Measurements from ENCODE around the gene TMCC1. TPM values are rescaled to one million over a fixed set of nuclear protein-coding genes. Genes with fewer than 3 reads are reported as not detected.

Gene TMCC1
- total RNA-seq, 1 donor from 2014 or later = 18.0 TPM

GRCh38 chr3:129747136-129747535 lies 146.4 kb downstream of the TMCC1 start:
- intact Hi-C loops (cut with micrococcal nuclease) = no loop called here
- Mint-ChIP-seq H3K4me1 (ENCODE audit: low read depth) (peaks cover 10% of the 10 kb centered on the region), H3K4me3 (ENCODE audit: low read depth) (no peak overlapping the region), H3K36me3 (ENCODE audit: low read depth) (peaks cover 1% of the 10 kb centered on the region), H3K27me3 (ENCODE audit: low read depth) (peaks cover 2% of the 10 kb centered on the region), H3K27ac (no peak overlapping the region), H3K9me3 (peaks cover 2% of the 10 kb centered on the region)
- DNase-seq (ENCODE audit: low spot score) = no peak

DNA sequence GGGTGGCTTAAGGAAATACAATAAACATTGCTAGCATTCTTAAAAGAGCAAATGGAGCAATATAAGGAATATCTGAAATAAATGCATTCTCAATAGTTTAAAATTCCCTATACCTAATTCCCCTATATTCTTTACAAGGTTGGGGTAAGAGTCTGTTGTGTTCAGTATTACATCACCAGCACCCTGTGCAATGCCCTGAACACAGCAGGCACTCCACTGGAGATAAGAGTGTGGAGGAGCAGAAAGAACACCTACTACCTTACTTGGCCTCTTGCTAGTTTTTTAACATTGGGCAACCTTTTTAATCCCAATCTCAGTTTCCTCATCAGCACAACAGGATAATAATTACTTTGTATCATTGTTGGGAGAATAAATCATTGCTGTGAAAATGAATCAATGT lies 146.9 kb downstream of the TMCC1 start:
- Mint-ChIP-seq H3K27ac (no peak overlapping the region), H3K9me3 (no peaks in the 10 kb centered on the region), H3K4me3 (ENCODE audit: low read depth) (no peak overlapping the region), H3K4me1 (ENCODE audit: low read depth) (peaks cover 15% of the 10 kb centered on the region), H3K27me3 (ENCODE audit: low read depth) (peaks cover 2% of the 10 kb centered on the region), H3K36me3 (ENCODE audit: low read depth) (no peaks in the 10 kb centered on the region)
- intact Hi-C loops (cut with micrococcal nuclease) = no loop called here
- DNase-seq (ENCODE audit: low spot score) = no peak

- Mint-ChIP-seq H3K36me3 (ENCODE audit: low read depth) (no peaks in the 10 kb centered on the region), H3K4me1 (ENCODE audit: low read depth) (peaks cover 17% of the 10 kb centered on the region), H3K27ac (no peak overlapping the region), H3K4me3 (ENCODE audit: low read depth) (no peak overlapping the region), H3K27me3 (ENCODE audit: low read depth) (peaks cover 2% of the 10 kb centered on the region), H3K9me3 (no peaks in the 10 kb centered on the region)
- DNase-seq (ENCODE audit: low spot score) = no peak
- intact Hi-C loops (cut with micrococcal nuclease) = no loop called here
Observed at GRCh38 chr3:129745253-129745652, 148.3 kb downstream of the TMCC1 start.

DNA sequence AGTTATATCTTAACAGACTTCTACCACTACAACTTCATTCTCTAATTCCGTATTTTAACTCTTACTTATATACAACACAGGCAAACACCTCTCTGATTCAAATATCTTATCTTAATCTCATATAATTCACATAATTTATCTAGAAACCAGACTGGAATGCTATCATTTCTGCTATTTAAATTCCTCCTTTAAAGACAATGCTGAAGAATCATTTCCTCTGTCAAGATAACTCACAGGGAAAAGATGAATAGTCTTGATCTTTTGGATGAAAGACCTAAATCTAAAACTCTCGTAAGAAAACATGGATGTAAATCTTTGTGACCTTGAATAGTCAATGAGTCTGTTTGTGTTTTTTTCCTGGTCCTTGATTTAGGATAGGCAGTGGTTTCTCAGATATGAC lies 151.7 kb downstream of the TMCC1 start:
- Mint-ChIP-seq H3K36me3 (ENCODE audit: low read depth) (no peaks in the 10 kb centered on the region), H3K4me3 (ENCODE audit: low read depth) (no peak overlapping the region), H3K27ac (no peak overlapping the region), H3K9me3 (no peaks in the 10 kb centered on the region), H3K4me1 (ENCODE audit: low read depth) (peaks cover 13% of the 10 kb centered on the region), H3K27me3 (ENCODE audit: low read depth) (peaks cover 2% of the 10 kb centered on the region)
- intact Hi-C loops (cut with micrococcal nuclease) = no loop called here
- no peak for DNase-seq (ENCODE audit: low spot score)

DNA sequence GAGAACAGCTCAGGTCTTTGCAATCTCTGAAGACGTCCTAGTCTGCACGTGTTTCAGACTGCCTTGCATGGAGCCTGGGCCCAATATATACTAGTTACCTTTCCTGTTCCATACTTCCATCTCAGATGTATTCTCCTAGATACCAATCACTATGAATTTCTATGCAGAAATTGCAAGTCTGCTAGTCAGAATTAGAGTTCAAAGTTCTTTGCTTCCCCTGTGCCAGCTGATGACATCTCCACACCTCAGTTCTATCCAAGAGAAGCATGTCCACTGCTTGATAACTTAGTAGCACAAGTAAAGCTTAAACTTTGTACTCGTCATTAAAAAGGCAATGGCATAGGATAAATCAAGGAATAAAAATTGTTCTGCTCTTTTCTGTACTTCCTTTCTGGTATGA lies 153.4 kb downstream of the TMCC1 start:
- peaks cover 2% of the 10 kb centered on the region for H3K27me3 Mint-ChIP-seq (ENCODE audit: low read depth)

GRCh38 chr3:129739634-129740033 lies 153.9 kb downstream of the TMCC1 start:
- DNase-seq (ENCODE audit: low spot score) = no peak
- no peaks in the 10 kb centered on the region for H3K36me3 Mint-ChIP-seq (ENCODE audit: low read depth)
- no peaks in the 10 kb centered on the region for H3K9me3 Mint-ChIP-seq
- H3K27ac Mint-ChIP-seq = no peak overlapping the region
- intact Hi-C loops (cut with micrococcal nuclease) = no loop called here
- no peak overlapping the region for H3K4me3 Mint-ChIP-seq (ENCODE audit: low read depth)
- peaks cover 2% of the 10 kb centered on the region for H3K27me3 Mint-ChIP-seq (ENCODE audit: low read depth)
- peaks cover 13% of the 10 kb centered on the region for H3K4me1 Mint-ChIP-seq (ENCODE audit: low read depth)

More for the DNA sequence above, 153.4 kb downstream of the TMCC1 start:
- H3K9me3 Mint-ChIP-seq = no peaks in the 10 kb centered on the region
- no peak overlapping the region for H3K27ac Mint-ChIP-seq
- no peaks in the 10 kb centered on the region for H3K36me3 Mint-ChIP-seq (ENCODE audit: low read depth)
- no peak for DNase-seq (ENCODE audit: low spot score)
- intact Hi-C loops (cut with micrococcal nuclease) = no loop called here
- no peak overlapping the region for H3K4me3 Mint-ChIP-seq (ENCODE audit: low read depth)
- peaks cover 13% of the 10 kb centered on the region for H3K4me1 Mint-ChIP-seq (ENCODE audit: low read depth)

- Mint-ChIP-seq H3K4me3 (ENCODE audit: low read depth) (no peak overlapping the region), H3K27ac (no peak overlapping the region), H3K4me1 (ENCODE audit: low read depth) (peaks cover 14% of the 10 kb centered on the region), H3K9me3 (no peaks in the 10 kb centered on the region), H3K36me3 (ENCODE audit: low read depth) (no peaks in the 10 kb centered on the region), H3K27me3 (ENCODE audit: low read depth) (peaks cover 2% of the 10 kb centered on the region)
- intact Hi-C loops (cut with micrococcal nuclease) = no loop called here
- DNase-seq (ENCODE audit: low spot score) = no peak
Observed at GRCh38 chr3:129738172-129738571, 155.3 kb downstream of the TMCC1 start.

DNA sequence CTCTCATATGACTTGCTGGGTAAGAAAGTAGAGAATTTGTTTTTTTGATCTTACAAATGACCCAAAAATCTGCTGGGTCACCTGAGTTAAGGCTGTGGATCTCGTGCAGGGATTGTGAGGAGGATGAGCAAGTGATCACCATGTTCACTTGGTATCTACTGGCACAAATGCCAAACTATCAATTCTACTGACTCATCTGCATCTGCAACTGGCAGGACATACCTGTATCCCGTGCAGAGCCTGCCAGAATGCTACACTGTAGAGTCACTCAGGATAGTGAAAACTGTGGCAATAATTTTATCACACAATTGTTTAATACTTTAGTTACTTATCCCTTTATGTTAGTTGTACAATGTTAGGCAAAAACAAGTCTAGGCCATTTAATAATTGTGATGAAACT lies 157.4 kb downstream of the TMCC1 start:
- intact Hi-C loops (cut with micrococcal nuclease) = no loop called here
- Mint-ChIP-seq H3K9me3 (no peaks in the 10 kb centered on the region), H3K27ac (no peak overlapping the region), H3K27me3 (ENCODE audit: low read depth) (no peaks in the 10 kb centered on the region), H3K36me3 (ENCODE audit: low read depth) (no peaks in the 10 kb centered on the region), H3K4me3 (ENCODE audit: low read depth) (no peak overlapping the region), H3K4me1 (ENCODE audit: low read depth) (peaks cover 4% of the 10 kb centered on the region)
- no peak for DNase-seq (ENCODE audit: low spot score)

DNA sequence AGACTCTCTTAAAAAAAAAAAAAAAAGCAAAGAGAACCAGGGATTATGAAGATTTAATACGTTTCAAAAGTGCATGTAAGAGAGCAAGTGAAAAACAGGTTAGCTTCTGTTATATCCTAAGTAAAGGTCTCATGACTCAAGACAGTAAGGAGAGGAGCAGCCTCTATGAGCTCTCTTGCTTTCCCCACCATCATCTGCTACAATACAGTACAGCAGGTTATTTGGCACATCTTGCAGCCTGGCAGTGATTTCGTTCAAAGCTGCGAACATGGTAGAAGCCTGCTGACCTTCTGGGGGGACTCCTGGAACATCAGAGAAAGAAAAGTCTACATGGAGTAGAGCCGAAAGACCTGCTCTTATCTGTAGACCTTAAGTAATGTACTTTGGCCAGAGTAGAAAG lies 157.9 kb downstream of the TMCC1 start:
- DNase-seq (ENCODE audit: low spot score) = no peak
- no peaks in the 10 kb centered on the region for H3K9me3 Mint-ChIP-seq
- no peak overlapping the region for H3K27ac Mint-ChIP-seq
- no peak overlapping the region for H3K4me3 Mint-ChIP-seq (ENCODE audit: low read depth)
- H3K36me3 Mint-ChIP-seq (ENCODE audit: low read depth) = no peaks in the 10 kb centered on the region
- peaks cover 4% of the 10 kb centered on the region for H3K4me1 Mint-ChIP-seq (ENCODE audit: low read depth)
- intact Hi-C loops (cut with micrococcal nuclease) = no loop called here
- H3K27me3 Mint-ChIP-seq (ENCODE audit: low read depth) = no peaks in the 10 kb centered on the region

DNA sequence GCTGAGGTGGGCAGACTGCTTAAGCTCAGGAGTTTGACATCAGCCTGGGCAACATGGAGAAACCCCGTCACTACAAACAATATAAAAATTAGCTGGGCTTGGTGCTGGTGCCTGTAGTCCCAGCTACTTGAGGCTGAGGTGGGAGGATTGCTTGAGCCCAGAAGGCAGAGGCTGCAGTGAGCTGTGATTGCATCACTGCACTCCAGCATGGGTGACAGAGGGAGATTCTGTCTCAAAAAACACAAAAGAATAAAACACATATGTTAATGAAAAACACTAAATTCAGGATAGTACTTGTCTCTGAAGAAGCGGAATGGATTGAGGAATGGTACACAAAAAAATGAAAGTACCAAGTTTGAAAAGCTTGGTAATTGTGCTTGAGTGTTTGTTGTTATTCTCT lies 159.1 kb downstream of the TMCC1 start:
- intact Hi-C loops (cut with micrococcal nuclease) = no loop called here
- no peaks in the 10 kb centered on the region for H3K27me3 Mint-ChIP-seq (ENCODE audit: low read depth)
- DNase-seq (ENCODE audit: low spot score) = no peak
- H3K4me1 Mint-ChIP-seq (ENCODE audit: low read depth) = peaks cover 4% of the 10 kb centered on the region
- no peak overlapping the region for H3K4me3 Mint-ChIP-seq (ENCODE audit: low read depth)
- no peaks in the 10 kb centered on the region for H3K36me3 Mint-ChIP-seq (ENCODE audit: low read depth)
- H3K27ac Mint-ChIP-seq = no peak overlapping the region
- H3K9me3 Mint-ChIP-seq = no peaks in the 10 kb centered on the region

DNA sequence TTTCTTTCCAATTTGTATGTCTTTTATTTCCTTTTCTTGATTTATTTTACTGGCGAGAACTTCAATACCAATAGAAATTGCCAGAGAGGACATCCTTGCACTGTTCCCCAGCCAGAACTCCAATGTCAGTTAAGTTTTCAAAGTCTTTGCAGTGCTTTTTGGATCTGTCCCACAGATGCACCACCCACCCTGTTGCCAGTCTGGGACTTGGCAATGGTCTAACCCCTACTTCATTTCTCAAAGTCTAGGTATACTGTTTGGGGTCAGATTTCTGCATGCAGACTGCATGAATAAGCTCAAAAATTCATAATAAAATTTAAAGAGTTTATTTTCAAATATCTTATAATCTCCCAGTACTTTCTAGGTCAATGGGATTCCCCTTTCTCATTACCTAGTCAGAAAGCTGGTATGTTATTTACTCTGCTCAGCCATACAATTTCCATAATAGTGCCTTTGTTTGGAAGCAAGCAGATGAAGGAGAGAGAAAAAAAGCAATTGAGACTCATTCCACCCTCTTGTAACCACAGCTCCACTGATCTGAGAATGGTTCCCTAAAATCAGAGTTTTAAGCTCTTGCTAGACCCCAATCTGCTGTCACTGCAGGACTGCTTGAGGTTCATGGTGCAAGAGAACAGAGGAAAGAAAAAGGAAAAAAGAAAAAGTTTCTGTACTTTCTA lies 161.2 kb downstream of the TMCC1 start:
- H3K4me1 Mint-ChIP-seq (ENCODE audit: low read depth) = peaks cover 4% of the 10 kb centered on the region
- no peak overlapping the region for H3K27ac Mint-ChIP-seq
- no peak overlapping the region for H3K4me3 Mint-ChIP-seq (ENCODE audit: low read depth)
- H3K9me3 Mint-ChIP-seq = no peaks in the 10 kb centered on the region
- H3K36me3 Mint-ChIP-seq (ENCODE audit: low read depth) = no peaks in the 10 kb centered on the region
- H3K27me3 Mint-ChIP-seq (ENCODE audit: low read depth) = no peaks in the 10 kb centered on the region
- intact Hi-C loops (cut with micrococcal nuclease) = no loop called here
- no peak for DNase-seq (ENCODE audit: low spot score)

DNA sequence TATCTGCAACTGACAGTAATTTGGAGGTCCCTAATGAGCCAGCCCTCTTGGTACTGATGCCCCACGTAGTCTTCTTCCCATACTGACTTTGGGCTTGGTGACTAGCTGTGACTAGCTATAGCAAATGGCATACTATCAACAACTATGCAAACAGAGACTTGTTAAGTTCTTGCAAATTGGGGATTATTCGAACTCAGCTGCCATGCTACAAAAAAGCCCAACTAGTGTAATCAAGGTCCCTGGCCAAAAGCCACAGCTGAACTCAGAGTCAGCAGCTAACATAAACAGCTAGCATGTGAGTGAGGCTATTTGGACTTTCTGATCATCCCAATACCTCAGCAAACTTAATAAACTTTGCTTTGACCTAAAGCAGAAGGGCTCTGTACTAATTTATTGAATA lies 165.8 kb downstream of the TMCC1 start:
- Mint-ChIP-seq H3K27me3 (ENCODE audit: low read depth) (no peaks in the 10 kb centered on the region), H3K27ac (no peak overlapping the region), H3K4me1 (ENCODE audit: low read depth) (peaks cover 2% of the 10 kb centered on the region), H3K36me3 (ENCODE audit: low read depth) (no peaks in the 10 kb centered on the region), H3K4me3 (ENCODE audit: low read depth) (no peak overlapping the region), H3K9me3 (no peaks in the 10 kb centered on the region)
- intact Hi-C loops (cut with micrococcal nuclease) = no loop called here
- no peak for DNase-seq (ENCODE audit: low spot score)

DNA sequence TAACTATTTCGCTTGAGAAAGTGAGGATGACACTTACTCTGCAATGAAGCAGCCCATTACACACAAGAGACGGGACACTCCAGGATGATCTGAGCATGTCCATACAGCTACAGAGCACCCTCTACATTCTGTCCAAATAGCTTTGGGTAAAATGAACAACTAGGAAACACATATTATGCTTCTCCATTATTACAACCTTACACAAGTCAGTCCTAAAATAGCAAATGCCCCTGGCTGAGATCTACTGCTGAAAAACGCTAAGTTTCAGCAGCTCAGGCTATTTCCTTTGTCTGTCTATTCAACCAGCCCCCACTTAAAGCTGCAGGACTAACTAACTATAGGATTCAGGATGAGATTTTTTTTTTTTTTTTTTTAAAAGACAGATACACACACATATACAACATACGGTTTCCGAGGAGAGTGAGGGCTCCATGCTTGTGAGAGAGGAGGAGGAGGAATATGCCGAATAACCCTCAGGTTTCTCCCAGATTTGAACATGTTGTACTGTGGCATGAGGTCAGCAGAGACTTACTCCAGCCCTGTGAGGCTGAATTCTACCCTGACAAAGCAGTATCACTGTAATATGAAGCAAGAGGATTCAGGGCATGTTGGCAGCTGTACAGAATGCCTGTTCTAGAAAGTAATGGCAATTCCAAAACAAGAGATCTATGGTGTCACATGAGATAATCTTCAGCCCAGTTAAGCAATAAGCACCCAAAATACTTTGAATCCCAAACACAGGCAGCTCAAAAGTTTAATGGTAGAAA lies 169.8 kb downstream of the TMCC1 start:
- Mint-ChIP-seq H3K4me1 (ENCODE audit: low read depth) (no peaks in the 10 kb centered on the region), H3K27ac (no peak overlapping the region), H3K27me3 (ENCODE audit: low read depth) (no peaks in the 10 kb centered on the region), H3K36me3 (ENCODE audit: low read depth) (no peaks in the 10 kb centered on the region), H3K4me3 (ENCODE audit: low read depth) (no peak overlapping the region), H3K9me3 (no peaks in the 10 kb centered on the region)
- DNase-seq (ENCODE audit: low spot score) = no peak
- intact Hi-C loops (cut with micrococcal nuclease) = no loop called here
